LNCaP clone FGC (cell line): Measurements from ENCODE around the gene L2HGDH.

Experiments
- DNase-seq: peaks from one replicate; pipeline ENCODE4 v3.0.0-alpha.2; 2011; ENCODE audit warnings: low read depth
- H3K4me3 ChIP-seq: 2 replicates; pipeline ENCODE4 v1.5.1; 2011; ENCODE audit warnings: mild to moderate bottlenecking, low read depth, low read length, control low read depth
- TF ChIP-seq, protein P1 (sequence below): IDR thresholded peaks from 2 replicates; pipeline ENCODE4 v1.5.1; 2012; ENCODE audit warnings: mild to moderate bottlenecking; ENCODE audit not compliant: control insufficient read depth, insufficient read depth; ENCODE audit errors: extremely low read depth

L2HGDH gene

DNA sequence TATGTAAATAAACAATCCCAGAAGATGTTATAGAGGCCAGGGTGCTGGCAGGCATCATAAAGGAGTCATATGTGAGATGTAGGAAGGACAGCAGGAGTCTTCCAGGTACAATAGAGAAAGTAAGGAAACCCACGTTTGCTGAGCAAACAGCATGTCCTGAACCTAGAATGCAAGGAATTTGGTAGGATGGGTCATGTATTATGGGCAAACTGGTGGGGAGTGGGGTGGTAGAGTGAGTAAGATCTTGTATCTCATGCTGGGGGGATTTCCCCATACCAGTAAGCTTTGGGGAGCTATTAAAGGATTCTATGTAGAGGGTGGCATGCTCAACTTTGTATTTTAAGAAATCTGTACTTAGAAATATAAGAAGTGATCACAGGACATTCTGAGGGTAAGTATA, 43.7 kb upstream of the L2HGDH start:
- H3K4me3 ChIP-seq, result no peak overlapping the region
- DNase-seq, result no peak
- TF ChIP-seq, protein P1, sequence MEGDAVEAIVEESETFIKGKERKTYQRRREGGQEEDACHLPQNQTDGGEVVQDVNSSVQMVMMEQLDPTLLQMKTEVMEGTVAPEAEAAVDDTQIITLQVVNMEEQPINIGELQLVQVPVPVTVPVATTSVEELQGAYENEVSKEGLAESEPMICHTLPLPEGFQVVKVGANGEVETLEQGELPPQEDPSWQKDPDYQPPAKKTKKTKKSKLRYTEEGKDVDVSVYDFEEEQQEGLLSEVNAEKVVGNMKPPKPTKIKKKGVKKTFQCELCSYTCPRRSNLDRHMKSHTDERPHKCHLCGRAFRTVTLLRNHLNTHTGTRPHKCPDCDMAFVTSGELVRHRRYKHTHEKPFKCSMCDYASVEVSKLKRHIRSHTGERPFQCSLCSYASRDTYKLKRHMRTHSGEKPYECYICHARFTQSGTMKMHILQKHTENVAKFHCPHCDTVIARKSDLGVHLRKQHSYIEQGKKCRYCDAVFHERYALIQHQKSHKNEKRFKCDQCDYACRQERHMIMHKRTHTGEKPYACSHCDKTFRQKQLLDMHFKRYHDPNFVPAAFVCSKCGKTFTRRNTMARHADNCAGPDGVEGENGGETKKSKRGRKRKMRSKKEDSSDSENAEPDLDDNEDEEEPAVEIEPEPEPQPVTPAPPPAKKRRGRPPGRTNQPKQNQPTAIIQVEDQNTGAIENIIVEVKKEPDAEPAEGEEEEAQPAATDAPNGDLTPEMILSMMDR, result no peak

DNA sequence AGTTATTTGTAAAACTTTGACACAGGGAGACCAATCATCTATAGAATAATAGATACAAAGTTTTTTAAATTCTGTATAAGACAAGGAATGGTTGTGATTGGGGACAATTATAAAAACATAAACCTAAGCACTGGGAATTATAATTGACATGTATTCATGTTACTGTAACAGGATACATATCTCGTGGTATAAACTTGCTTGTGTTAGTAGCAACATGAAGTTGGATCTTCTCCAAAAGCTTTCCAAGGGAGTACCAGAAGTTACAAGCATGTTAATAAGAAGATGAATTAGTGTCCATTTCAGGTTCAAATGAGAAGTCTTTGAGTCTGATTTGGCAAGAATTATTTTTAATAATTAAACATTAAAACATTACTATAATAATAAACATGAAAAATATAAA, 42.5 kb upstream of the L2HGDH start:
- TF ChIP-seq, protein P1, result no peak
- H3K4me3 ChIP-seq, result no peak overlapping the region
- no peak for DNase-seq

DNA sequence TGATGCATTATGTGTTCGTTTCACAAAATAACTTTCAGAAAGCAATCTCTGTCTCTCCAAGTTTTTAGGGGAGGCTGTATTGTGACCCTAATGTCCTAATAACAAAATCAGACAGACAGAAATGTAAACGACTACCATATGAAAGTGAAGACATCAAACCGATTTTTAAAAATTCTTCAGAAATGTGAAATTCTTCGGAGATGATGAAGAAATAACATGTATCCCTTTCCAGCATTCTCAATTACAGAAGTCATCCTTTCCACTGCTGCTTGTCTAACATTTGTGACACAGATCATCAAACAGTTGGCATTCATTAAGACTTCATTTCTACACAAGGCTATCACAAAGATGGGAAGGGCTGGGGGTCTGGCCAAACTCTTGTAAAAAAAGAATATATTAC, 41.1 kb upstream of the L2HGDH start:
- TF ChIP-seq, protein P1, result no peak

DNA sequence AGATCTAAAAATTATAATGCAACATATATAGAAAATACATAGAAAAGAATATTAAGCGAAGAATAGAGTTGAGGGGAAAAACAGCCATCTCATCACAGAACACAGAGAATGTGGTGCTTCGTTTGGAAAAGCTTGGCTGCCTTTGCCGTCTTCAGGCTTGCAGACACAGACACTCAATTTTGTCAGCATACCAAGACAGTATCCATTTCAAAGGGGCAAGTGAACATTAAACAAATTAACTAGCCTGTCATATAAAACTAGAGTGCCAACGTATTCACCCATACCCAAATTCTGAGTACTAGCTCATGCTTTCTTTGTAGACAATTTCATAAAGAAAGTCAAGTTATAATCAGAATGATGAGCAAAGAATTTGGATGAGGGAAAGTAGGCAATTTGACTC, 40.6 kb upstream of the L2HGDH start:
- DNase-seq, result no peak
- TF ChIP-seq, protein P1, result no peak
- H3K4me3 ChIP-seq, result no peak overlapping the region

More for the DNA sequence above, 41.1 kb upstream of the L2HGDH start:
- no peak overlapping the region for H3K4me3 ChIP-seq
- no peak for DNase-seq

DNA sequence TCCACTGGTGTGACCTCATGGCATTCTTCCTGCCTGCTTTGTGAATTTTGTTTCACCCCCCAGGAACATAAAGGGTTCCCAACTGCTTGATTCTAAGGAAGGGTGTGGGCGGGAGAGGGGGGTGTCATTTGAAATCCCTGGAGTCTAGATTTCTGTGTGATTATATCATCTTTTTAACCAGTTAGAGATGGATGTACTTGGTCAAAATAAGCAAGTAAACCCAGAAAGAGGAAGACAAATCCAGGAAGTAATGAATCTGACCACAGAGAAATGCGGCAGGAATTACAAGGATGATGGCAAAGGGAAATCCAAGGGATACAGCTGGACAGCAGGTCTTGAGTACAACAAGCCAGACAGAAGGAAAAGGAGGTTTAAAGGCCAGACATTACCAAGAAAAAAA, 38.9 kb upstream of the L2HGDH start:
- TF ChIP-seq, protein P1, result no peak
- DNase-seq, result no peak
- H3K4me3 ChIP-seq, result no peak overlapping the region

DNA sequence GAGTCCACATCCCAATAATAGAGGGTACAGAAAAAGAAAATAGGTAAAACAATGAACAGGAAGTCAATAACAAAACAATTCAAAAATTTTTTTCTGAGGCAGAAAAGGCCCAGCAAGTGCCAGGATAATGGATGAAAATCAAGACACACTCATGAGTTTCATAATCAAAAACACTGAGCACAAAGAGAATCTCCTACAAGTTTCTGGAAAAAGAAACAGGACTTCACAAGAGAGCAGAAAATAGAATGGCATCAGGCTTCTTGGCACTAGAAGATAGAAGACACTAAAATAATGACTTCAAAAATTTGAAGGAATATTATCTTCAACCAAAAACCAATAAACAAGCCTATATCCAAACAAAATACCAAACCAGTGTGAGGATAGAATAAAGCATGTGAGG, 36.9 kb upstream of the L2HGDH start:
- TF ChIP-seq, protein P1, result no peak
- no peak overlapping the region for H3K4me3 ChIP-seq
- DNase-seq, result no peak

DNA sequence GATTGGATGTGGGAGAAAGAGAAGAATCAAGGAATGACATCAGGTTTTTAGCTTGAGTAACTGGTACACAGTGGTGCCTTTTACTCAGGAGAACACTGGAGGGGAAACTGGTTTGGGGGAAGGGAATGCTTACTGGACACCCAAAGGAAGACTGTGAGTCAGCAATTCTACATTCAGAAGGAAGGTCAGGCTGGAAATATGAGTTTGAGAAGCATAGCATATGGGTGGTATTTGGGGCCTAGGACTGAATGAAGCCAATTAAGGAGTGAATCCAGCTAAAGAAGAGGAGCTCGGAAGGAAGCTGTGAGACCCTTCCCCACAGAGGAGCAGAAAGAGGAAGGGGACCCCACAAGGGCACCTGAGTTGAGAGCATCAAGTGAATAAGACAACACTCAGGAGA, 35.5 kb upstream of the L2HGDH start:
- TF ChIP-seq, protein P1, result no peak
- H3K4me3 ChIP-seq, result no peak overlapping the region
- no peak for DNase-seq
